MM.1S (cell line): Measurements from ENCODE around the gene ABCG8.
A peak's percentile ranks its signal among the peaks of the same experiment; 100 is the strongest.

Source experiments
- DNase-seq: peaks from one replicate; pipeline ENCODE4 v3.0.0-alpha.2; 2015
- H2AFZ ChIP-seq: fragments of 300-600 bp; sonication (generic); 2 replicates; pipeline ENCODE4 v1.6.0; 2016; ENCODE audit warnings: antibody characterized with exemption, low read length
- H3F3A ChIP-seq: fragments of 300-600 bp; sonication (generic); 2 replicates; pipeline ENCODE4 v1.6.1; 2016; ENCODE audit warnings: mild to moderate bottlenecking, antibody characterized with exemption, low read length, moderate library complexity, mixed read lengths; ENCODE audit not compliant: insufficient read depth
- H3K27ac ChIP-seq: fragments of 300-600 bp; sonication (generic); 2 replicates; pipeline ENCODE4 v1.5.1; 2016; ENCODE audit warnings: mild to moderate bottlenecking, low read length
- H3K27me3 ChIP-seq: fragments of 300-600 bp; sonication (generic); replicated peaks from 2 replicates; pipeline ENCODE4 v1.6.0; 2016; ENCODE audit warnings: low read length; ENCODE audit not compliant: insufficient read depth
- H3K36me3 ChIP-seq: fragments of 300-600 bp; sonication (generic); replicated peaks from 2 replicates; pipeline ENCODE4 v1.6.1; 2016; ENCODE audit warnings: mild to moderate bottlenecking, low read length, mixed read lengths; ENCODE audit not compliant: insufficient read depth
- H3K4me1 ChIP-seq: fragments of 300-600 bp; sonication (generic); 2 replicates; pipeline ENCODE4 v1.6.1; 2016; ENCODE audit warnings: low read length, mixed read lengths
- H3K4me2 ChIP-seq: fragments of 300-600 bp; sonication (generic); 2 replicates; pipeline ENCODE4 v1.6.0; 2016; ENCODE audit warnings: low read depth, low read length
- H3K4me3 ChIP-seq: fragments of 300-600 bp; sonication (generic); 2 replicates; pipeline ENCODE4 v1.5.1; 2016; ENCODE audit warnings: low read length, mixed read lengths
- H3K79me2 ChIP-seq: fragments of 300-600 bp; sonication (generic); 2 replicates; pipeline ENCODE4 v1.6.1; 2016; ENCODE audit warnings: mixed run types, low read length, mixed read lengths
- H3K9ac ChIP-seq: fragments of 300-600 bp; sonication (generic); 2 replicates; pipeline ENCODE4 v1.6.1; 2016; ENCODE audit warnings: low read length, mixed read lengths
- H3K9me2 ChIP-seq: fragments of 300-600 bp; sonication (generic); replicated peaks from 2 replicates; pipeline ENCODE4 v1.6.1; 2016; ENCODE audit warnings: mild to moderate bottlenecking, low read length, mixed read lengths; ENCODE audit not compliant: insufficient read depth
- H3K9me3 ChIP-seq: fragments of 300-600 bp; sonication (generic); replicated peaks from 2 replicates; pipeline ENCODE4 v1.6.1; 2016; ENCODE audit warnings: mild to moderate bottlenecking, low read length, mixed read lengths; ENCODE audit not compliant: insufficient read depth
- H4K20me1 ChIP-seq: fragments of 300-600 bp; sonication (generic); 2 replicates; pipeline ENCODE4 v1.6.1; 2016; ENCODE audit warnings: mild to moderate bottlenecking, low read length, moderate library complexity, mixed read lengths; ENCODE audit not compliant: insufficient read depth
- EZH2 ChIP-seq: fragments of 300-600 bp; sonication (generic); optimal IDR thresholded peaks from 2 replicates; pipeline ENCODE3; 2017; ENCODE audit warnings: low read depth, mild to moderate bottlenecking, antibody characterized with exemption, low read length, mixed read lengths
- EZH2phosphoT487 ChIP-seq: fragments of 300-600 bp; sonication (generic); IDR thresholded peaks from 2 replicates; pipeline ENCODE4 v1.6.1; 2018; ENCODE audit warnings: antibody characterized with exemption, low read length
- TF ChIP-seq, protein P1 (sequence below): fragments of 300-600 bp; sonication (generic); IDR thresholded peaks from 2 replicates; pipeline ENCODE4 v1.5.1; 2016; ENCODE audit warnings: antibody characterized with exemption, low read length, mixed read lengths

Gene ABCG8

DNA sequence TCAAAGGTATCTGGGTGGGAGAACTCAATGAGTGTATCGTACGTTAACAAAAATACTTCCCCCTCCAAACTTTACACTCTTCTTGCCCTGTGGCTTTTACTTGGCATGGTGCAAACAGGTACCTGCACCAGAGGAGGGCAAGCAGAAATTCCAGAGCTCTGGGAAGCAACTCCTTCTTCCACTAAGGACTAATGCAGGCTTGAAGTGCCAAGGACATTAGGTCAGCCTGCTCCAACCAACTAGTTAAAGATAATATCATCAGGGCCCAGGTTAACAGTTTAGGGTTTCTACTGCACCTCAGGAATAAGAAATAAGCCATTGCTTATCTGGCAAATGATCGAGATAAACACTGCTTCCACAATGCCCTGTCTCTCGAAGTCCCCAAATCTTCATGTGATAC, 86.7 kb downstream of the ABCG8 start:
- no peak overlapping the region for H2AFZ ChIP-seq
- H3K27me3 ChIP-seq = no peaks in the 10 kb centered on the region
- peaks cover 6% of the 10 kb centered on the region; the same call in 1 of the 2 replicates for H3K36me3 ChIP-seq
- H4K20me1 ChIP-seq = no peaks in the 10 kb centered on the region
- no peaks in the 10 kb centered on the region for H3K9me3 ChIP-seq
- H3K79me2 ChIP-seq = no peaks in the 10 kb centered on the region
- H3F3A ChIP-seq = no peaks in the 10 kb centered on the region
- H3K4me2 ChIP-seq = no peak overlapping the region
- H3K9ac ChIP-seq = no peak overlapping the region
- no peak for TF ChIP-seq EZH2
- H3K4me1 ChIP-seq = no peaks in the 10 kb centered on the region
- H3K27ac ChIP-seq = no peak overlapping the region
- no peaks in the 10 kb centered on the region for H3K9me2 ChIP-seq
- no peak overlapping the region for H3K4me3 ChIP-seq
- DNase-seq = no peak

DNA sequence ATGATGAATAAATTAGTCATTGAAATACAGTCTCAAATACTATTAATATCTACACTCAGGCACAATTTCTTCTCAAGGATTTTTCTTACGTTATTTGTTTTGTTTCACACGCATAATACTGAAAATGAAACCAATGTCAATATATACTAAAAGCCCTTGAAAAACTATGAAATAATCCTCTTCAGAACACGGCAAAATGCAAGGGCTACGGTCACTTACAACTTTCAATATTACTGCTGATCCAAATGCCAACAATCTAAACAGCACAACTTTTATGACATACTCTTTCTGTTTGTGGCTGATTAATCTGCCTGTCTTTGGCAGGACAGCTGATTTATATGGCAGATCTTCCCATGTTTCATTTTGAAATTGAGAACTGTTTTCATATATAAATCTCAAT, 88.7 kb downstream of the ABCG8 start:
- TF ChIP-seq EZH2phosphoT487 (no peak), EZH2 (no peak)
- TF ChIP-seq, protein P1, sequence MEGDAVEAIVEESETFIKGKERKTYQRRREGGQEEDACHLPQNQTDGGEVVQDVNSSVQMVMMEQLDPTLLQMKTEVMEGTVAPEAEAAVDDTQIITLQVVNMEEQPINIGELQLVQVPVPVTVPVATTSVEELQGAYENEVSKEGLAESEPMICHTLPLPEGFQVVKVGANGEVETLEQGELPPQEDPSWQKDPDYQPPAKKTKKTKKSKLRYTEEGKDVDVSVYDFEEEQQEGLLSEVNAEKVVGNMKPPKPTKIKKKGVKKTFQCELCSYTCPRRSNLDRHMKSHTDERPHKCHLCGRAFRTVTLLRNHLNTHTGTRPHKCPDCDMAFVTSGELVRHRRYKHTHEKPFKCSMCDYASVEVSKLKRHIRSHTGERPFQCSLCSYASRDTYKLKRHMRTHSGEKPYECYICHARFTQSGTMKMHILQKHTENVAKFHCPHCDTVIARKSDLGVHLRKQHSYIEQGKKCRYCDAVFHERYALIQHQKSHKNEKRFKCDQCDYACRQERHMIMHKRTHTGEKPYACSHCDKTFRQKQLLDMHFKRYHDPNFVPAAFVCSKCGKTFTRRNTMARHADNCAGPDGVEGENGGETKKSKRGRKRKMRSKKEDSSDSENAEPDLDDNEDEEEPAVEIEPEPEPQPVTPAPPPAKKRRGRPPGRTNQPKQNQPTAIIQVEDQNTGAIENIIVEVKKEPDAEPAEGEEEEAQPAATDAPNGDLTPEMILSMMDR = no peak
- no peaks in the 10 kb centered on the region for H3K4me1 ChIP-seq
- no peaks in the 10 kb centered on the region for H4K20me1 ChIP-seq
- 0 out of 2 replicates have a peak, but pooled peaks cover 3% of the 10 kb centered on the region for H3K79me2 ChIP-seq
- H3F3A ChIP-seq = no peaks in the 10 kb centered on the region
- no peaks in the 10 kb centered on the region for H3K9me3 ChIP-seq
- peak; percentile 24 for DNase-seq
- H3K27me3 ChIP-seq = no peaks in the 10 kb centered on the region
- no peaks in the 10 kb centered on the region for H3K9me2 ChIP-seq
- no peak overlapping the region for H3K9ac ChIP-seq
- 0 out of 2 replicates have a peak overlapping the region, but pooled peaks have one; percentile 5 for H3K4me3 ChIP-seq
- H3K36me3 ChIP-seq = peaks cover 6% of the 10 kb centered on the region; the same call in 1 of the 2 replicates
- no peak overlapping the region for H3K27ac ChIP-seq
- H3K4me2 ChIP-seq = peak overlapping the region; percentile 12
- no peak overlapping the region for H2AFZ ChIP-seq

DNA sequence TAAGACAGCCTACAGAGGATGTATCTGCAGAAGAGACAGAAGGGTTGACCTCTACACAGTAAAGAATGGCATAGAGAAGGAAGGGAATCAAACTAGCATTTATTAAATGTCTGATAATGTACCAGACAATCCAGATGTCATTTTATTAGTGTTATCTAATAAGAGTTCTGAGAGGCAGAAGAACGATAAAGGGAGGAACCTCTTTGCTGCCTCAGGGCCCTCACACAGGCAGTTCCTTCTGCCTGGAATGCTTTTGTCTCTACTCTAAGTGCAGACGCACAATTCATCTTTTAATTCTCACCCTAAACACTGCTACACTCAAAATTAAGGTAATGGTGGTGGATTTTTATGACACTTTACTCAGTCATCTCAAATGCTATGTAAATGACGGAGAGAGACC, 92.5 kb downstream of the ABCG8 start:
- TF ChIP-seq, protein P1 = no peak
- no peak for TF ChIP-seq EZH2phosphoT487
- TF ChIP-seq EZH2 = no peak
- Histone ChIP-seq H2AFZ (no peak overlapping the region), H4K20me1 (no peaks in the 10 kb centered on the region), H3K9ac (no peak overlapping the region), H3F3A (no peaks in the 10 kb centered on the region), H3K4me2 (no peak overlapping the region), H3K9me3 (no peaks in the 10 kb centered on the region), H3K9me2 (no peaks in the 10 kb centered on the region), H3K27ac (no peak overlapping the region), H3K79me2 (0 out of 2 replicates have a peak, but pooled peaks cover 3% of the 10 kb centered on the region), H3K27me3 (no peaks in the 10 kb centered on the region), H3K4me3 (no peak overlapping the region), H3K4me1 (no peaks in the 10 kb centered on the region), H3K36me3 (no peaks in the 10 kb centered on the region; the same call in 1 of the 2 replicates)
- no peak for DNase-seq
